Mucosa of gallbladder (tissue), 1 donor: ENCODE data around the gene KDELR3. TPM values are rescaled to one million over a fixed set of nuclear protein-coding genes. Genes with fewer than 3 reads are reported as not detected.

Experiments used
- DNase-seq: peaks from one replicate; pipeline ENCODE4 v3.0.0-alpha.2; 2020; ENCODE audit warnings: low spot score
- total RNA-seq: library from RNA; stranded (reverse); gene quantifications from one replicate; pipeline ENCODE4 v1.2.1, GENCODE V29; 2021
- donor health status: DM: no; HTN: no; CAD: no.

The KDELR3 gene
- 22.8 TPM for total RNA-seq

GRCh38 chr22:38467904-38468442 lies at the start of gene KDELR3:
TSS of gene KDELR3 (plus strand) at chr22:38468096. CDS start at chr22:38468234, 138 bp downstream.
- peak; percentile 40 for DNase-seq

GRCh38 chr22:38418589-38418988 lies 49.3 kb upstream of the KDELR3 start:
- DNase-seq: no peak

- no peak for DNase-seq
Observed at GRCh38 chr22:38419121-38419857, 48.6 kb upstream of the KDELR3 start.

GRCh38 chr22:38419858-38420160 lies 48.1 kb upstream of the KDELR3 start:
- no peak for DNase-seq

GRCh38 chr22:38420734-38421133 lies 47.2 kb upstream of the KDELR3 start:
- DNase-seq: no peak

- peak; percentile 43 for DNase-seq
Observed at GRCh38 chr22:38422611-38423511, 45.0 kb upstream of the KDELR3 start.

GRCh38 chr22:38423512-38424503 lies 44.1 kb upstream of the KDELR3 start:
- DNase-seq: peak; percentile 66

- DNase-seq: no peak
Observed at GRCh38 chr22:38424525-38425080, 43.3 kb upstream of the KDELR3 start.

- no peak for DNase-seq
Observed at GRCh38 chr22:38426628-38427027, 41.3 kb upstream of the KDELR3 start.

- DNase-seq: no peak
Observed at GRCh38 chr22:38427465-38427864, 40.4 kb upstream of the KDELR3 start.

- DNase-seq: no peak
Observed at GRCh38 chr22:38427940-38428339, 40.0 kb upstream of the KDELR3 start.

- DNase-seq: no peak
Observed at GRCh38 chr22:38428714-38429113, 39.2 kb upstream of the KDELR3 start.

GRCh38 chr22:38429499-38430068 lies 38.3 kb upstream of the KDELR3 start:
- no peak for DNase-seq

- no peak for DNase-seq
Observed at GRCh38 chr22:38431266-38432010, 36.5 kb upstream of the KDELR3 start.

GRCh38 chr22:38432264-38432663 lies 35.6 kb upstream of the KDELR3 start:
- no peak for DNase-seq

- DNase-seq: no peak
Observed at GRCh38 chr22:38433871-38434270, 34.0 kb upstream of the KDELR3 start.

GRCh38 chr22:38435010-38435409 lies 32.9 kb upstream of the KDELR3 start:
- no peak for DNase-seq

GRCh38 chr22:38435965-38436364 lies 31.9 kb upstream of the KDELR3 start:
- DNase-seq: no peak

- no peak for DNase-seq
Observed at GRCh38 chr22:38436629-38437395, 31.1 kb upstream of the KDELR3 start.
